Measurements from ENCODE around the gene CR1. TPM values are rescaled to one million over a fixed set of nuclear protein-coding genes. Genes with fewer than 3 reads are reported as not detected.

Gene CR1
- polyA plus RNA-seq, 3 donors, result 11.3 to 30.8 (median 26.5) TPM

- H3K79me2 ChIP-seq (ENCODE audit: insufficient read depth, low read length), result no peaks in the 10 kb centered on the region
- no peak for TF ChIP-seq CTCF (IDR thresholded peaks at IDR 0.05)
- H3K9me3 ChIP-seq (replicated peaks in 1 of 2; ENCODE audit: control insufficient read depth in 1 of 2, insufficient read depth in 1 of 2, low read length in 2 of 2), result no peaks in the 10 kb centered on the region
- peaks cover 36% of the 10 kb centered on the region for H4K20me1 ChIP-seq (ENCODE audit: insufficient read depth, low read length)
- intact Hi-C loops (cut with micrococcal nuclease), result no loop called here
- Mint-ChIP-seq H3K27me3 (ENCODE audit: low read depth in 3 of 3) (peaks cover 2 to 5% (median 3%) of the 10 kb centered on the region in 3 donors), H3K4me3 (no peak overlapping the region), H3K27ac (no peak overlapping the region), H3K4me1 (peaks cover 5% of the 10 kb centered on the region), H3K36me3 (peaks cover 50 to 54% of the 10 kb centered on the region in 2 donors), H3K9me3 (no peaks in the 10 kb centered on the region)
- H3K4me1 ChIP-seq (ENCODE audit: control insufficient read depth in 1 of 2, insufficient read depth in 2 of 2, low read length in 2 of 2), result peaks cover under 1% of the 10 kb centered on the region in 2 donors
- H2AFZ ChIP-seq (ENCODE audit: insufficient read depth, low read depth, low read length, poor library complexity, severe bottlenecking), result no peak overlapping the region
- peaks cover 10 to 46% of the 10 kb centered on the region in 2 donors for H3K36me3 ChIP-seq (replicated peaks in 1 of 2; ENCODE audit: control insufficient read depth in 1 of 2, insufficient read depth in 2 of 2, low read length in 2 of 2)
- no peak overlapping the region for H3K4me3 ChIP-seq (replicated peaks in 1 of 3; ENCODE audit: low read depth in 2 of 3, low read length in 3 of 3)
- H3K4me2 ChIP-seq (replicated peaks; ENCODE audit: extremely low read depth, low read length, poor library complexity, severe bottlenecking), result no peak overlapping the region
- no peak for DNase-seq
- no peak overlapping the region for H3K9ac ChIP-seq (ENCODE audit: insufficient read depth, low read length, poor library complexity, severe bottlenecking)
- H3K27me3 ChIP-seq (ENCODE audit: control insufficient read depth in 2 of 2, insufficient read depth in 2 of 2, low read length in 2 of 2), result no peaks in the 10 kb centered on the region
- H3K27ac ChIP-seq (ENCODE audit: low read depth in 1 of 2, low read length in 2 of 2), result no peak overlapping the region
These were observed 8.5 kb downstream of the CR1 start for GRCh38 chr1:207504438-207504837.

DNA sequence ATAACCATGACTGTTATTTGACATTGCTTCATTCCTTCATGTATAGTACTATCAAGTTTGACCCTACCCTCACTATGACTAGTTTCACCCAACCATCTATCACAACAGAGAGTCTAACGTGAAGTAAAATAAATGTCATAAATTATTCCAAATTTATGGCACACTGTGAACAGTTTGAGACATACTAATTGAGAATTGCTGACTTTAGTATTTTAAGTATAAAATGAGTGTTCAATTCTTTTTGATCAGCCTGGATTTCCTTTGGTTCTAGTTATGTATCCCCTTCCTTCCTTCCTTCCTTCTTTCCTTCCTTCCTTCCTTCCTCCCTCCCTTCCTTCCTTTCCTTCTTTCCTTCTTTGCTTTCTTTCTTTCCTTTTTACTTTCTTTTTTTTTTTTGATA, 14.5 kb downstream of the CR1 start:
- Histone ChIP-seq H3K4me3 (replicated peaks in 1 of 3; ENCODE audit: low read depth in 2 of 3, low read length in 3 of 3) (no peak overlapping the region), H3K79me2 (ENCODE audit: insufficient read depth, low read length) (no peaks in the 10 kb centered on the region), H3K27ac (ENCODE audit: low read depth in 1 of 2, low read length in 2 of 2) (no peak overlapping the region), H3K4me2 (replicated peaks; ENCODE audit: extremely low read depth, low read length, poor library complexity, severe bottlenecking) (no peak overlapping the region), H3K9ac (ENCODE audit: insufficient read depth, low read length, poor library complexity, severe bottlenecking) (no peak overlapping the region), H3K36me3 (replicated peaks in 1 of 2; ENCODE audit: control insufficient read depth in 1 of 2, insufficient read depth in 2 of 2, low read length in 2 of 2) (peaks cover 10 to 91% of the 10 kb centered on the region in 2 donors), H3K9me3 (replicated peaks in 1 of 2; ENCODE audit: control insufficient read depth in 1 of 2, insufficient read depth in 1 of 2, low read length in 2 of 2) (no peaks in the 10 kb centered on the region), H4K20me1 (ENCODE audit: insufficient read depth, low read length) (no peaks in the 10 kb centered on the region), H3K27me3 (ENCODE audit: control insufficient read depth in 2 of 2, insufficient read depth in 2 of 2, low read length in 2 of 2) (no peaks in the 10 kb centered on the region), H3K4me1 (ENCODE audit: control insufficient read depth in 1 of 2, insufficient read depth in 2 of 2, low read length in 2 of 2) (no peaks in the 10 kb centered on the region), H2AFZ (ENCODE audit: insufficient read depth, low read depth, low read length, poor library complexity, severe bottlenecking) (no peak overlapping the region)
- DNase-seq, result no peak
- intact Hi-C loops (cut with micrococcal nuclease), result no loop called here
- no peak overlapping the region for H3K4me3 Mint-ChIP-seq
- H3K36me3 Mint-ChIP-seq, result peaks cover 81 to 91% of the 10 kb centered on the region in 2 donors
- peaks cover 0 to 2% (median 0%) of the 10 kb centered on the region in 3 donors for H3K27me3 Mint-ChIP-seq (ENCODE audit: low read depth in 3 of 3)
- WGBS (ENCODE audit: insufficient coverage), result no CpG with 5 or more reads among the region's 1 CpG
- TF ChIP-seq CTCF (IDR thresholded peaks at IDR 0.05), result no peak
- H3K9me3 Mint-ChIP-seq, result no peaks in the 10 kb centered on the region
- H3K4me1 Mint-ChIP-seq, result peaks cover 2% of the 10 kb centered on the region
- H3K27ac Mint-ChIP-seq, result no peak overlapping the region

All from CD14-positive monocyte (primary cell).